ENCODE measurements around the gene RAP1A.
A peak's percentile ranks its signal among the peaks of the same experiment; 100 is the strongest.

Gene RAP1A

DNA sequence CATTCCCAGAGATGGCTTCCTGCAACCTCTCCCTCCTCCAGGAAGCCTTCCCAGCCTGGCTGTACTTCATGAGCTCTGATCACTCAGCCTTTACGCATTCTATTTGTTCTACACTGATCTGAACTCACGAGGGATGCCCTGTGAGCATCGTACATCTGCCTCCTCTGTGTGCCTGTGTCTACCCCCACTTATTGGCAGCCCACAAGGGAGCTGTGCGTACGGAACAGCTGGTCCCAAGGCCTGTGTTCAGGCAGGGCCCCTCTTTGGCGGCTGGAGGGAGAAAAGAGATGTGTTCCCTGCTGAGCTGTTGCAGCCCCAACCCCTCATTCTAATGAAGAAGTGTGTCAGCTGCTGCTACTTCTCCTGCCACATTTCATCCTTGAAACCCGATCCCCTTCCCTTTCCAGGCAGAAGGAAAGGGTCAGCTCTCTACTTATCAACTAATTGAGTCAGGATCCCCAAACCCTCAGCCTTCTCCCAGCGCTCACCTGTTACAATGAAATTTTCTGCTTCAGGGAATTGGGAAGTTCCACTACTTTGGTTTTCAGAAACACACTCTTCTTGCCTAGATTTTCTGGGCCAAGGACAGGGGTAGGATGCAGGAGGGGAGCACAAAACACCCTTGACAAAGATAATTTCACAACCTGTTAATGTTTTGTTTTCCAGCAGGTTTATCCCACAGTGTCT, 116.4 kb downstream of the RAP1A start:
- H3K9me3 Mint-ChIP-seq, result no peaks in the 10 kb centered on the region
- no peaks in the 10 kb centered on the region for H3K36me3 Mint-ChIP-seq (ENCODE audit: low read depth)
- no peak overlapping the region for H3K27ac Mint-ChIP-seq
- TF ChIP-seq, protein P1, sequence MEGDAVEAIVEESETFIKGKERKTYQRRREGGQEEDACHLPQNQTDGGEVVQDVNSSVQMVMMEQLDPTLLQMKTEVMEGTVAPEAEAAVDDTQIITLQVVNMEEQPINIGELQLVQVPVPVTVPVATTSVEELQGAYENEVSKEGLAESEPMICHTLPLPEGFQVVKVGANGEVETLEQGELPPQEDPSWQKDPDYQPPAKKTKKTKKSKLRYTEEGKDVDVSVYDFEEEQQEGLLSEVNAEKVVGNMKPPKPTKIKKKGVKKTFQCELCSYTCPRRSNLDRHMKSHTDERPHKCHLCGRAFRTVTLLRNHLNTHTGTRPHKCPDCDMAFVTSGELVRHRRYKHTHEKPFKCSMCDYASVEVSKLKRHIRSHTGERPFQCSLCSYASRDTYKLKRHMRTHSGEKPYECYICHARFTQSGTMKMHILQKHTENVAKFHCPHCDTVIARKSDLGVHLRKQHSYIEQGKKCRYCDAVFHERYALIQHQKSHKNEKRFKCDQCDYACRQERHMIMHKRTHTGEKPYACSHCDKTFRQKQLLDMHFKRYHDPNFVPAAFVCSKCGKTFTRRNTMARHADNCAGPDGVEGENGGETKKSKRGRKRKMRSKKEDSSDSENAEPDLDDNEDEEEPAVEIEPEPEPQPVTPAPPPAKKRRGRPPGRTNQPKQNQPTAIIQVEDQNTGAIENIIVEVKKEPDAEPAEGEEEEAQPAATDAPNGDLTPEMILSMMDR (IDR thresholded peaks at IDR 0.05; ENCODE audit: unreplicated experiment in 3 of 3), result no peak
- H3K4me3 Mint-ChIP-seq, result no peak overlapping the region
- peaks cover 12% of the 10 kb centered on the region for H3K4me1 Mint-ChIP-seq
- peaks cover 22% of the 10 kb centered on the region for H3K27me3 Mint-ChIP-seq (ENCODE audit: low read depth)

DNA sequence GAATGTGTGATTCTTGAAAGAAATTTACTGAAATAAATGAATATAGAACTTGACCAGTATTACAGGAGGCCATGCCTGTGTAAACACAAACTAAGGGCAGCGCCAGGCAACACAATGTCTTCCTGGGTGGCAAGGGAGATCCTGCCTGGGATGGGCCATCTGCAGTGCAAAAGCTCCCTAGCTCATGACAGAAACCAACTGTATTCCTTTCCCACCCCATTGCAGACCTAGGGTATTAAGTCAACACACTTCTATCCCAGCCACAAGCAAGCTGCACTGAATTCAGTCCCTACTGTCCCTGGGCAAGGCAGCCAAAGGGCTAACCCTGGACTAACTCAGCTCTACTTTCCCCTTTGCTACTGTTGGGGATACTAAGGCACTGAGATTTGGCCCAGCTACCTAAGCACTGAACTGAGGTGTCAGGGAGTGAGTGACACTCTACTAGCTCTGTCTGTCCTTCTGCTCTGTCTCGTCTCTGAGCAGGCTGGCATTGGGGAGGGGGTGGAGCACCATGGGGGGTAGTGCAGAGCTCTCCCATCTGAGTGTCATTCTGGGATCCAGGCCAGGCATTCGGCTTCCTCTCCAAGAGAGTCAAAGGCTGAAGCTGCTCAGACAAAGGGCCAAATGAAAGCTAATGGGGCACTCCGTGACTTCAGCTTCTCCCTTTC, 117.1 kb downstream of the RAP1A start:
- no peaks in the 10 kb centered on the region for H3K36me3 Mint-ChIP-seq (ENCODE audit: low read depth)
- peaks cover 9% of the 10 kb centered on the region for H3K4me1 Mint-ChIP-seq
- H3K27ac Mint-ChIP-seq, result peak overlapping the region in 1 of 3 experiments; percentile 81
- TF ChIP-seq, protein P1 (IDR thresholded peaks at IDR 0.05; ENCODE audit: unreplicated experiment in 3 of 3), result no peak
- H3K9me3 Mint-ChIP-seq, result no peaks in the 10 kb centered on the region
- peak overlapping the region in 1 of 3 experiments; percentile 77 for H3K4me3 Mint-ChIP-seq
- H3K27me3 Mint-ChIP-seq (ENCODE audit: low read depth), result peaks cover 27% of the 10 kb centered on the region

DNA sequence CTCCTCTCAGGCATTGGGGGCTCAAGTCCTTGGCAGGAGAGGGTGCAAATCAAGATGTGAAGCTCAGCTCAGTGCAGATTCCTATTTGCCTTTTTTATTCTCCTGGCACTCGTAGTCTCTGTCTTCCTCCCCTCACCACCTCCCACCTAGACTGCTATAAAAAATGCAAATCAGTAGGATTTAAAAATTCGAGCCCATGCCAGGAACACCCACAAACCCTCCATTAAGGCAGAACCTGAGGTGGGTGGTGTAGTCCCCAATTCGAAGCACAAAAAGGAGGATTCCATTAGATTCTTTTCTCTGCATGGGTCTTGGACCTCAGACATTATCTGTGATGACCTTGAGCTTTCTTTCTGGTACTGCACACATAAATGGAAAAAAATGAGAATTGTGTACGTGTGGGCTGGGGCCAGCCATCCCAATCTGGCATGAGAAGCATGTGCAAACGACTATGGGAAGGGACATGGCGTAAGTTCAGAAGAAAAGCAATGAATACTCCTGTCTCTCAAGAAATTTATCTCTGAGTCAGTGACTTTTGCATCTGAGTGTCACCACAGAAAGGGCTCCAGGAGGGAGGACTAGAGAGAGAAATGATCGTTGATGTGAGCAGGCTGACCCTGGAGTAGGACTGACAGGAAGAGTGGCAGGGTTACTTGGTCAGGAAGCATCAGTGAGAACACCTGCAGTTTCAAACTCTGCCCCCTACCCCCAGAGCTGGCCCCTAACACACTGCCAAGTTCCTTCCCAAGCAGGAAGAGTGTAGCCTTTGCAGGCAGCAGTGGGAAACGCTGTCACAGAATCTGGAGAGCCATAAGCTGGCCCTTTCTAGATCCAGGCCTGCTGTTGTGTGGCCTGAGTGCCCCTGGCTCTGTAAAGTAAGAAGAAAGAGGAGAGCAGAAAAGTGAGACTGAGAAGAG, 117.9 kb downstream of the RAP1A start:
- Mint-ChIP-seq H3K27ac (peak overlapping the region in 1 of 3 experiments; percentile 81), H3K36me3 (ENCODE audit: low read depth) (no peaks in the 10 kb centered on the region), H3K4me3 (peak overlapping the region in 1 of 3 experiments; percentile 77), H3K27me3 (ENCODE audit: low read depth) (peaks cover 33% of the 10 kb centered on the region), H3K9me3 (no peaks in the 10 kb centered on the region), H3K4me1 (peaks cover 6% of the 10 kb centered on the region)
- TF ChIP-seq, protein P1 (IDR thresholded peaks at IDR 0.05; ENCODE audit: unreplicated experiment in 3 of 3), result no peak

DNA sequence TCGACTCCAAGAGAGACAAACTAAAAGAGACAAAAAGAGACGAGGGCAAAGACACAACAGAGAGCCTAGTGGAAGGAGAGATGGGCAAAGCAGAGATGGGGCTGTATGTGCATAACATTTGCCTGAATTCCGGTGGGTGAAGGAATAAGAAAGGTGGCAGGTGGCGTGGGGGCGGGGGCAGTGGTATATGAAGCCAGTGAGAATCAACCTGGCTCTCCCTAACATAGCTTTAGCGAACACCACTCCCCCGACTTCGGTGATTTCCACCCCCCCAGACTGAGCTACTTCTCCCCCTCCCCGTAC, 118.5 kb downstream of the RAP1A start:
- no peaks in the 10 kb centered on the region for H3K36me3 Mint-ChIP-seq (ENCODE audit: low read depth)

DNA sequence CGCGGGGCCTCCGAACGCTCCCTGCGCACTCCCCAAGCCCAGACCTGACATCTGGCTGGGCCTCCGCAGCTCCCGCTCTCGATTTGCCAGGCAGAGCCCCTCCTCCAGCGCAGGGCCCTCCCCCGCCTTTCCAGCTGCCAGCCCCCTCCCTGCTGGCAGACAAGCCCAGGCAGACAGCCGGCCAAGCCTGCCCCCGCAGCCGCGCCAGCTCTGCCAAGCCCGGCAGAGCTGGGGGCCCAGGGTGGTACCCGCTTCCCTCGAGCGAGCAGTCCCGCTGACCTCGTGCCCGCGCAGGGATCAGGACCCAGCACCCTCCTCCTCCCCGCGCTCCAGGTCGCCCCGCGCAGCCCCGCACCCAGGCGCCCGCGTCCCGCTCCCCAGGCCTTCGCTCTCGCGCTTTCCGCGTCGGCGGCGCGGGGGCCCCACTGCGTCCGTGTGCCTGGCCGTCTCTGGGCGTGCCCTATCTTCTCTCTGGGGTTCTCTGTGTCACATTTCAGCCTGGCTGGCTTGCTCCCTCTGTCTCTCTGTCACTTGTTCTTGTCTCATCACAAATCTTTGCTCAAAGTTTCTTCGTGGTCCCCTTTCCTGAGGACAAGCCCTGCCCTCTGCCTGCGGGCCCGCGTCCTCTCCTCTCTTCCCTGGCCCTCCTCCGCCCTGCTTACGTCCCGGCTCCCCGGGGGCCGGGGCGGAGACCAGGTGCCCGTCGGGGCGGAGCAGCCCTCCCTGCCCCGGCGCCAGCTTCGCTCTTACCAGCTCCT, 119.0 kb downstream of the RAP1A start:
- Mint-ChIP-seq H3K4me1 (peaks cover 6% of the 10 kb centered on the region), H3K36me3 (ENCODE audit: low read depth) (no peaks in the 10 kb centered on the region), H3K27ac (peak overlapping the region; percentile 84 to 90 (median 88)), H3K27me3 (ENCODE audit: low read depth) (peaks cover 30% of the 10 kb centered on the region), H3K9me3 (no peaks in the 10 kb centered on the region), H3K4me3 (peak overlapping the region; percentile 77 to 96 (median 92))
- TF ChIP-seq, protein P1 (IDR thresholded peaks at IDR 0.05; ENCODE audit: unreplicated experiment in 3 of 3), result no peak

More for the DNA sequence above, 118.5 kb downstream of the RAP1A start:
- no peaks in the 10 kb centered on the region for H3K9me3 Mint-ChIP-seq
- H3K27me3 Mint-ChIP-seq (ENCODE audit: low read depth), result peaks cover 30% of the 10 kb centered on the region
- peaks cover 6% of the 10 kb centered on the region for H3K4me1 Mint-ChIP-seq
- TF ChIP-seq, protein P1 (IDR thresholded peaks at IDR 0.05; ENCODE audit: unreplicated experiment in 3 of 3), result no peak
- peak overlapping the region in 1 of 3 experiments; percentile 81 for H3K27ac Mint-ChIP-seq
- peak overlapping the region in 1 of 3 experiments; percentile 77 for H3K4me3 Mint-ChIP-seq
